Measurements from ENCODE around the gene TMTC2. TPM values are rescaled to one million over a fixed set of nuclear protein-coding genes. Genes with fewer than 3 reads are reported as not detected.

TMTC2 gene
- total and polyA plus RNA-seq, 5 donors from 2014 or later = 0.10 to 6.3 (median 0.21) TPM

GRCh38 chr12:83156815-83157214 is 470.1 kb downstream of the TMTC2 start:
- H3K4me1 Mint-ChIP-seq = peaks cover 0 to 4% (median 0%) of the 10 kb centered on the region in 4 donors
- no peaks in the 10 kb centered on the region for H3K36me3 Mint-ChIP-seq
- no peak overlapping the region for H3K4me3 ChIP-seq (ENCODE audit: low read depth, low read length)
- no peaks in the 10 kb centered on the region for H3K4me1 ChIP-seq (ENCODE audit: control insufficient read depth, insufficient read depth, low read length, poor library complexity, severe bottlenecking)
- no peaks in the 10 kb centered on the region for H3K27me3 ChIP-seq (ENCODE audit: control insufficient read depth, insufficient read depth, low read length)
- H3K27ac ChIP-seq (ENCODE audit: insufficient read depth, low read length, poor library complexity, severe bottlenecking) = no peak overlapping the region
- H3K9me3 Mint-ChIP-seq = peaks cover 0 to 3% (median 1%) of the 10 kb centered on the region in 7 donors
- H3K27ac Mint-ChIP-seq = no peak overlapping the region
- no peaks in the 10 kb centered on the region for H3K36me3 ChIP-seq (ENCODE audit: control insufficient read depth, insufficient read depth, low read length)
- H3K4me3 Mint-ChIP-seq = no peak overlapping the region
- DNase-seq (no peak), ATAC-seq (ENCODE audit: low read depth in 2 of 2) (no peak)
- no peaks in the 10 kb centered on the region for H3K27me3 Mint-ChIP-seq
- no peaks in the 10 kb centered on the region for H3K9me3 ChIP-seq (ENCODE audit: control insufficient read depth in 2 of 2, low read length in 2 of 2)

GRCh38 chr12:83157604-83158003 is 470.9 kb downstream of the TMTC2 start:
- H3K27ac Mint-ChIP-seq = no peak overlapping the region
- H3K9me3 Mint-ChIP-seq = peaks cover 0 to 3% (median under 1%) of the 10 kb centered on the region in 7 donors

GRCh38 chr12:83158613-83159207 is 472.0 kb downstream of the TMTC2 start:
- no peaks in the 10 kb centered on the region for H3K27me3 Mint-ChIP-seq
- H3K27ac Mint-ChIP-seq = no peak overlapping the region
- no peaks in the 10 kb centered on the region for H3K9me3 ChIP-seq (ENCODE audit: control insufficient read depth in 2 of 2, low read length in 2 of 2)
- peaks cover 0 to 1% (median 0%) of the 10 kb centered on the region in 7 donors for H3K9me3 Mint-ChIP-seq
- no peaks in the 10 kb centered on the region for H3K4me1 ChIP-seq (ENCODE audit: control insufficient read depth, insufficient read depth, low read length, poor library complexity, severe bottlenecking)
- H3K4me3 ChIP-seq (ENCODE audit: low read depth, low read length) = no peak overlapping the region
- H3K36me3 ChIP-seq (ENCODE audit: control insufficient read depth, insufficient read depth, low read length) = no peaks in the 10 kb centered on the region
- ATAC-seq (ENCODE audit: low read depth in 2 of 2) = no peak
- H3K27me3 ChIP-seq (ENCODE audit: control insufficient read depth, insufficient read depth, low read length) = no peaks in the 10 kb centered on the region
- H3K36me3 Mint-ChIP-seq = no peaks in the 10 kb centered on the region
- H3K27ac ChIP-seq (ENCODE audit: insufficient read depth, low read length, poor library complexity, severe bottlenecking) = no peak overlapping the region
- H3K4me1 Mint-ChIP-seq = peaks cover 0 to 4% (median 0%) of the 10 kb centered on the region in 4 donors
- no peak for DNase-seq
- H3K4me3 Mint-ChIP-seq = no peak overlapping the region

More at GRCh38 chr12:83157604-83158003, 470.9 kb downstream of the TMTC2 start:
- H3K4me3 ChIP-seq (ENCODE audit: low read depth, low read length) = no peak overlapping the region
- Mint-ChIP-seq H3K4me1 (peaks cover 0 to 4% (median 0%) of the 10 kb centered on the region in 4 donors), H3K36me3 (no peaks in the 10 kb centered on the region), H3K27me3 (no peaks in the 10 kb centered on the region), H3K4me3 (no peak overlapping the region)
- ATAC-seq (ENCODE audit: low read depth in 2 of 2) (no peak), DNase-seq (no peak)
- H3K36me3 ChIP-seq (ENCODE audit: control insufficient read depth, insufficient read depth, low read length) = no peaks in the 10 kb centered on the region
- H3K4me1 ChIP-seq (ENCODE audit: control insufficient read depth, insufficient read depth, low read length, poor library complexity, severe bottlenecking) = no peaks in the 10 kb centered on the region
- no peak overlapping the region for H3K27ac ChIP-seq (ENCODE audit: insufficient read depth, low read length, poor library complexity, severe bottlenecking)
- H3K27me3 ChIP-seq (ENCODE audit: control insufficient read depth, insufficient read depth, low read length) = no peaks in the 10 kb centered on the region
- no peaks in the 10 kb centered on the region for H3K9me3 ChIP-seq (ENCODE audit: control insufficient read depth in 2 of 2, low read length in 2 of 2)

- peaks cover 0 to 3% (median 0%) of the 10 kb centered on the region in 4 donors for H3K4me1 Mint-ChIP-seq
- DNase-seq = no peak
- no peaks in the 10 kb centered on the region for H3K27me3 ChIP-seq (ENCODE audit: control insufficient read depth, insufficient read depth, low read length)
- H3K9me3 ChIP-seq (ENCODE audit: control insufficient read depth in 2 of 2, low read length in 2 of 2) = no peaks in the 10 kb centered on the region
- H3K4me1 ChIP-seq (ENCODE audit: control insufficient read depth, insufficient read depth, low read length, poor library complexity, severe bottlenecking) = no peaks in the 10 kb centered on the region
- no peak overlapping the region for H3K4me3 ChIP-seq (ENCODE audit: low read depth, low read length)
- no peak overlapping the region for H3K27ac Mint-ChIP-seq
- ATAC-seq (ENCODE audit: low read depth in 2 of 2) = no peak
- peaks cover 0 to 3% (median 0%) of the 10 kb centered on the region in 7 donors for H3K9me3 Mint-ChIP-seq
- H3K4me3 Mint-ChIP-seq = no peak overlapping the region
- no peaks in the 10 kb centered on the region for H3K36me3 ChIP-seq (ENCODE audit: control insufficient read depth, insufficient read depth, low read length)
- no peaks in the 10 kb centered on the region for H3K36me3 Mint-ChIP-seq
- H3K27me3 Mint-ChIP-seq = no peaks in the 10 kb centered on the region
- no peak overlapping the region for H3K27ac ChIP-seq (ENCODE audit: insufficient read depth, low read length, poor library complexity, severe bottlenecking)
Measured at GRCh38 chr12:83161456-83161855, 474.8 kb downstream of the TMTC2 start.

- Histone ChIP-seq H3K9me3 (ENCODE audit: control insufficient read depth in 2 of 2, low read length in 2 of 2) (no peaks in the 10 kb centered on the region), H3K4me1 (ENCODE audit: control insufficient read depth, insufficient read depth, low read length, poor library complexity, severe bottlenecking) (no peaks in the 10 kb centered on the region), H3K27ac (ENCODE audit: insufficient read depth, low read length, poor library complexity, severe bottlenecking) (no peak overlapping the region), H3K36me3 (ENCODE audit: control insufficient read depth, insufficient read depth, low read length) (no peaks in the 10 kb centered on the region), H3K27me3 (ENCODE audit: control insufficient read depth, insufficient read depth, low read length) (no peaks in the 10 kb centered on the region), H3K4me3 (ENCODE audit: low read depth, low read length) (no peak overlapping the region)
- DNase-seq = no peak
- H3K4me1 Mint-ChIP-seq = no peaks in the 10 kb centered on the region
- H3K4me3 Mint-ChIP-seq = no peak overlapping the region
- no peak overlapping the region for H3K27ac Mint-ChIP-seq
- no peaks in the 10 kb centered on the region for H3K36me3 Mint-ChIP-seq
- ATAC-seq (ENCODE audit: low read depth in 2 of 2) = no peak
- H3K27me3 Mint-ChIP-seq = no peaks in the 10 kb centered on the region
- H3K9me3 Mint-ChIP-seq = peaks cover 0 to 3% (median 0%) of the 10 kb centered on the region in 7 donors
Measured at GRCh38 chr12:83168751-83169150, 482.0 kb downstream of the TMTC2 start.

- no peaks in the 10 kb centered on the region for H3K36me3 ChIP-seq (ENCODE audit: control insufficient read depth, insufficient read depth, low read length)
- no peak overlapping the region for H3K4me3 ChIP-seq (ENCODE audit: low read depth, low read length)
- no peak overlapping the region for H3K4me3 Mint-ChIP-seq
- DNase-seq = no peak
- H3K27me3 Mint-ChIP-seq = no peaks in the 10 kb centered on the region
- H3K27ac ChIP-seq (ENCODE audit: insufficient read depth, low read length, poor library complexity, severe bottlenecking) = no peak overlapping the region
- no peaks in the 10 kb centered on the region for H3K4me1 ChIP-seq (ENCODE audit: control insufficient read depth, insufficient read depth, low read length, poor library complexity, severe bottlenecking)
- no peaks in the 10 kb centered on the region for H3K27me3 ChIP-seq (ENCODE audit: control insufficient read depth, insufficient read depth, low read length)
- H3K27ac Mint-ChIP-seq = no peak overlapping the region
- no peaks in the 10 kb centered on the region for H3K9me3 ChIP-seq (ENCODE audit: control insufficient read depth in 2 of 2, low read length in 2 of 2)
- H3K9me3 Mint-ChIP-seq = peaks cover 0 to 4% (median 0%) of the 10 kb centered on the region in 7 donors
- no peaks in the 10 kb centered on the region for H3K36me3 Mint-ChIP-seq
- no peaks in the 10 kb centered on the region for H3K4me1 Mint-ChIP-seq
- ATAC-seq (ENCODE audit: low read depth in 2 of 2) = no peak
Measured at GRCh38 chr12:83172441-83172840, 485.7 kb downstream of the TMTC2 start.

GRCh38 chr12:83172866-83173649 is 486.4 kb downstream of the TMTC2 start:
- Histone ChIP-seq H3K27ac (ENCODE audit: insufficient read depth, low read length, poor library complexity, severe bottlenecking) (no peak overlapping the region), H3K36me3 (ENCODE audit: control insufficient read depth, insufficient read depth, low read length) (no peaks in the 10 kb centered on the region), H3K4me1 (ENCODE audit: control insufficient read depth, insufficient read depth, low read length, poor library complexity, severe bottlenecking) (no peaks in the 10 kb centered on the region), H3K27me3 (ENCODE audit: control insufficient read depth, insufficient read depth, low read length) (no peaks in the 10 kb centered on the region), H3K9me3 (ENCODE audit: control insufficient read depth in 2 of 2, low read length in 2 of 2) (no peaks in the 10 kb centered on the region), H3K4me3 (ENCODE audit: low read depth, low read length) (no peak overlapping the region)
- DNase-seq (no peak), ATAC-seq (ENCODE audit: low read depth in 2 of 2) (no peak)
- Mint-ChIP-seq H3K27me3 (no peaks in the 10 kb centered on the region), H3K4me1 (no peaks in the 10 kb centered on the region), H3K36me3 (no peaks in the 10 kb centered on the region), H3K4me3 (no peak overlapping the region), H3K27ac (no peak overlapping the region), H3K9me3 (peaks cover 0 to 4% (median 0%) of the 10 kb centered on the region in 7 donors)

Measured in CD4-positive, CD25-positive, alpha-beta regulatory T cell (primary cell).